GM12891 (cell line): Measurements from ENCODE around the gene ZNF407.

Source experiments
- POLR2A ChIP-seq: IDR thresholded peaks from 2 replicates; pipeline ENCODE4 v1.6.1; 2011; ENCODE audit warnings: low read depth, low read length, control low read depth
- POLR2AphosphoS5 ChIP-seq: IDR thresholded peaks from 2 replicates; pipeline ENCODE4 v1.6.1; 2011; ENCODE audit warnings: low read depth, low read length, control low read depth
- POU2F2 ChIP-seq: IDR thresholded peaks from 2 replicates; pipeline ENCODE4 v1.6.1; 2011; ENCODE audit warnings: low read depth, mild to moderate bottlenecking, control low read depth, low read length, moderate library complexity
- SPI1 ChIP-seq: IDR thresholded peaks from 2 replicates; pipeline ENCODE4 v1.6.1; 2011; ENCODE audit warnings: low read depth, low read length, control low read depth
- TAF1 ChIP-seq: IDR thresholded peaks from 2 replicates; pipeline ENCODE4 v1.6.1; 2011; ENCODE audit warnings: low read depth, low read length, control low read depth

DNA sequence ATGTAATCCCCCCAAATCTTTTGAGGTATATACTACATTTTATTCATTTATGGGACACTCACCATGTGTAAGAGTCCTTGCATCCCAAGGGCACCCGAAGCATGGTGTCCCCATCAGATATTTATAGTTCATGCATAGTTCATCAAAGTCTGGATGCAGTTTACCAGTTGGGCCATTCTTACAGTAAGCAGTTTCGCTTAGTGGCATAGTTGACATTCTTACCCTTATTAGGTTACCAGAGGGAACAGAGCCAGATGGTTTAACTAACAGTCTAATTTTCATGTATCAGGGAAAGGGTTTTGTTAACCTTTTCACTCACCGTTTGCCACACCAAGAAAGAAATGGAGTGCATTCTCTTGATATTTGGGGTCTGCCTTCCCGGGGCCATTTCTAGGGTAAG, 7.1 kb downstream of the ZNF407 start:
- TF ChIP-seq POLR2A: no peak
- no peak for TF ChIP-seq SPI1
- no peak for TF ChIP-seq POLR2AphosphoS5
- TF ChIP-seq POU2F2: no peak
- TF ChIP-seq TAF1: no peak
